ENCODE data around the gene PSMD1. TPM values are rescaled to one million over a fixed set of nuclear protein-coding genes. Genes with fewer than 3 reads are reported as not detected.

PSMD1 gene
- total RNA-seq, 1 experiment from 2014 or later, result 92.1 TPM

GRCh38 chr2:231029563-231029962 is 27.1 kb upstream of the PSMD1 start:
- H3K27ac ChIP-seq (ENCODE audit: low read length), result no peak overlapping the region
- DNase-seq, result no peak
- H3K9me3 ChIP-seq (ENCODE audit: low read length), result no peaks in the 10 kb centered on the region
- no peak overlapping the region for H3K4me2 ChIP-seq (ENCODE audit: low read depth, low read length, poor library complexity, severe bottlenecking)
- no peak overlapping the region for H2AFZ ChIP-seq (ENCODE audit: low read length)
- no peak overlapping the region for H3K4me3 ChIP-seq (ENCODE audit: low read length)
- H3K79me2 ChIP-seq (ENCODE audit: low read length), result no peaks in the 10 kb centered on the region
- H4K20me1 ChIP-seq (ENCODE audit: insufficient read depth, low read depth, low read length), result no peaks in the 10 kb centered on the region
- no peaks in the 10 kb centered on the region for H3K36me3 ChIP-seq (ENCODE audit: insufficient read depth, low read length)
- no peaks in the 10 kb centered on the region for H3K27me3 ChIP-seq (ENCODE audit: low read length)
- H3K9ac ChIP-seq (ENCODE audit: low read length), result no peak overlapping the region
- H3K4me1 ChIP-seq (ENCODE audit: low read length), result peaks cover 8% of the 10 kb centered on the region
- no peaks in the 10 kb centered on the region for H3K9me2 ChIP-seq (replicated peaks; ENCODE audit: insufficient read depth, low read length)

DNA sequence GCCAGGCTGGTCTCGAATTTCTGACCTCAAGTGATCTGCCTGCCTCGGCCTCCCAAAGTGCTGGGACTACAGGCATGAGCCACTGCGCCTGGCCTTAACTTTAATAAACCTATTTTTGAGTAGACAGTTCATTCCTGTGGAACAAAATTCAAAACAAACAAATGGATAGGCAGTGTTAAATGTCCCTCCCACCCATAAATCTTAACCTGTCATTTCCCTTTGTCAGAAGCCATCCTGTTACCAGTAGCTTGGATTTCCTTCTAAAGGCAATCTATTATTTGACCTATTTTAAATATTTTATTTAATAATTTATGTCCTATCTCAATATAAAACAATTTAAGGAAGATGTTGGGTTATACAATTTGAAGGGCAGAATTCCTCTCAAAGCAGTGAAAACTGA is 25.9 kb upstream of the PSMD1 start:
- Histone ChIP-seq H3K27me3 (ENCODE audit: low read length) (no peaks in the 10 kb centered on the region), H3K4me2 (ENCODE audit: low read depth, low read length, poor library complexity, severe bottlenecking) (no peak overlapping the region), H3K9me2 (replicated peaks; ENCODE audit: insufficient read depth, low read length) (no peaks in the 10 kb centered on the region), H3K4me1 (ENCODE audit: low read length) (peaks cover 12% of the 10 kb centered on the region), H2AFZ (ENCODE audit: low read length) (no peak overlapping the region), H3K9me3 (ENCODE audit: low read length) (no peaks in the 10 kb centered on the region), H3K36me3 (ENCODE audit: insufficient read depth, low read length) (no peaks in the 10 kb centered on the region), H3K4me3 (ENCODE audit: low read length) (no peak overlapping the region), H4K20me1 (ENCODE audit: insufficient read depth, low read depth, low read length) (no peaks in the 10 kb centered on the region), H3K79me2 (ENCODE audit: low read length) (no peaks in the 10 kb centered on the region), H3K9ac (ENCODE audit: low read length) (no peak overlapping the region), H3K27ac (ENCODE audit: low read length) (no peak overlapping the region)
- DNase-seq, result no peak

DNA sequence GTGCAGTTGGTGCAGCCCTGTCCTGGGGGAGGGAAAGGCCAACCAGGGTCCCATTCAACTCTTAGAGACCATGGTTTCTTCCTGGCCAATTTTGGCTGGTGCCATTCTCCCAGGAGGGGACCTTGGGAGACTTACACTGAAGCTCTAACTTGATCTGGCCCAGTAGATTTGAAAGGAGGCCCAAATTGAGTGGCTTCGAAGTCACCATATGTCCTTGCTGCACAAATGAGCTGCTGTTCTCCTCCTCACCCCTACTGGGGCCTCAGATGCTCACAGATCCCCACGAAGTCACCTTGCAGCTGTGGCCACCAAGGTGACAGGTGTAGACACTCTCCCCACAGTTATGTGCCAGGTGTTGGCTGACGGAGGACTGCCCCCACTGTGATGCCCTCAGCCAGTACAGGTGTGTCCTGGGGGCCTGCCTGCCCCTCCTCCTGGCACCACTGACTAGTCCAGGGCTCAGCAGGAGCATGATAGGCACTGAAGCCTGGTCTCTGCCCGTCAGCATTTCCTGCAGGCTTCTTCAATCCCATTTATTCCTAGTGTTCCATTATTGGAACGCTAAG is 24.0 kb upstream of the PSMD1 start:
- Histone ChIP-seq H3K4me3 (ENCODE audit: low read length) (no peak overlapping the region), H3K36me3 (ENCODE audit: insufficient read depth, low read length) (no peaks in the 10 kb centered on the region), H3K79me2 (ENCODE audit: low read length) (no peaks in the 10 kb centered on the region), H3K9me2 (replicated peaks; ENCODE audit: insufficient read depth, low read length) (no peaks in the 10 kb centered on the region), H3K9ac (ENCODE audit: low read length) (no peak overlapping the region), H4K20me1 (ENCODE audit: insufficient read depth, low read depth, low read length) (no peaks in the 10 kb centered on the region), H3K9me3 (ENCODE audit: low read length) (no peaks in the 10 kb centered on the region), H2AFZ (ENCODE audit: low read length) (no peak overlapping the region), H3K4me1 (ENCODE audit: low read length) (peaks cover 12% of the 10 kb centered on the region), H3K4me2 (ENCODE audit: low read depth, low read length, poor library complexity, severe bottlenecking) (no peak overlapping the region), H3K27ac (ENCODE audit: low read length) (no peak overlapping the region), H3K27me3 (ENCODE audit: low read length) (no peaks in the 10 kb centered on the region)
- DNase-seq, result no peak

DNA sequence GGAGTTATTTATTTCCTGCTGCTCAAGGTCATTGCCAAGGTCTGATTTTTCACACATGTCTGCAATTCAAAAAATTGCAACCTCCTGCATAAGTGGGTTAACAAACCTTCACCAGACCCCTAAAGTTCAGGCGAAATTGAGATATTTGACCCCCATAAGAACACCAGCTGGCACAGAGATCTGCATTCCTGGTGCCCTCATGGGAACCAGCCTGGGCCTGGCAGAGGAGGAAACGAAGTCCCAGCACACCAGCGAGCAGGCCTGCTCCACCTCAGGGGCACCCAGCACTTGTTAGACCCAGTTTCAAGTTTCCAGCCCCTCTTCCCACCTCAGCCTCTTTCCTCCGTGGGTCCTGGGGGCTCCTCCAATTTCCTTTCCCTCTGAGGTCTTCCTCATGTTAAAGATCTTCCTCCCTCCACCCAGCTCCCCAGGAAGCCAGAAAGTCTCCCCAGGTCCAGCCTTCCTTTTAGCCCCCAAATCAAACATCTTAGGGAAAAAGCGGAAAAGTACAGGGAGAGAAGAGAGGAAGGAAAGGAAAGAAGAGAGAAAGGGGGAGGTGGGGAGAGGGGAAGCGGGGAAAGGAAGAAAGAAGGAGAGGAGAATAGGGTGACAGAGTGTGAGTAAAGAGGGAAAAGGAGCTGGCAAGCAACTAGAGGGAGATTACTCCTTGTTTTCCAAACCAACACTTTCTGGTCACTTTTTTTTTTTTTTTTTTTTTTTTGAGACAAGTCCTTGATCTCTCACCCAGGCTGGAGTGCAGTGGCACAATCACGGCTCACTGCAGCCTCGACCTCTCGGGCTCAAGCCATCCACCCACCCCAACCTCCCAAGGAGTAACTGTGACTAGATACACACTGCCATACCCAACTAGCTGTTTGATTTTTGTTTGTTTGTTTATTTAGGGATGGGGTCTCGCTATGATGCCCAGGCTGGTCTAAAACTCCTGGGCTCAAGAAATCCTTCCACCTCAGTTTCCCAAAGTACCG is 23.2 kb upstream of the PSMD1 start:
- Histone ChIP-seq H3K27me3 (ENCODE audit: low read length) (no peaks in the 10 kb centered on the region), H3K9me3 (ENCODE audit: low read length) (no peaks in the 10 kb centered on the region), H2AFZ (ENCODE audit: low read length) (no peak overlapping the region), H3K27ac (ENCODE audit: low read length) (no peak overlapping the region), H3K4me1 (ENCODE audit: low read length) (peaks cover 12% of the 10 kb centered on the region), H3K9ac (ENCODE audit: low read length) (no peak overlapping the region), H3K79me2 (ENCODE audit: low read length) (no peaks in the 10 kb centered on the region), H3K36me3 (ENCODE audit: insufficient read depth, low read length) (no peaks in the 10 kb centered on the region), H3K4me2 (ENCODE audit: low read depth, low read length, poor library complexity, severe bottlenecking) (no peak overlapping the region), H3K9me2 (replicated peaks; ENCODE audit: insufficient read depth, low read length) (no peaks in the 10 kb centered on the region), H3K4me3 (ENCODE audit: low read length) (no peak overlapping the region), H4K20me1 (ENCODE audit: insufficient read depth, low read depth, low read length) (no peaks in the 10 kb centered on the region)
- no peak for DNase-seq

- no peaks in the 10 kb centered on the region for H3K27me3 ChIP-seq (ENCODE audit: low read length)
- no peaks in the 10 kb centered on the region for H3K9me2 ChIP-seq (replicated peaks; ENCODE audit: insufficient read depth, low read length)
- no peaks in the 10 kb centered on the region for H4K20me1 ChIP-seq (ENCODE audit: insufficient read depth, low read depth, low read length)
- H3K36me3 ChIP-seq (ENCODE audit: insufficient read depth, low read length), result no peaks in the 10 kb centered on the region
- no peak overlapping the region for H2AFZ ChIP-seq (ENCODE audit: low read length)
- no peak overlapping the region for H3K27ac ChIP-seq (ENCODE audit: low read length)
- H3K9ac ChIP-seq (ENCODE audit: low read length), result no peak overlapping the region
- peaks cover 12% of the 10 kb centered on the region for H3K4me1 ChIP-seq (ENCODE audit: low read length)
- no peaks in the 10 kb centered on the region for H3K9me3 ChIP-seq (ENCODE audit: low read length)
- H3K79me2 ChIP-seq (ENCODE audit: low read length), result no peaks in the 10 kb centered on the region
- H3K4me3 ChIP-seq (ENCODE audit: low read length), result no peak overlapping the region
- DNase-seq, result peak; percentile 58
- H3K4me2 ChIP-seq (ENCODE audit: low read depth, low read length, poor library complexity, severe bottlenecking), result no peak overlapping the region
Observed at GRCh38 chr2:231034291-231034882, 22.3 kb upstream of the PSMD1 start.

DNA sequence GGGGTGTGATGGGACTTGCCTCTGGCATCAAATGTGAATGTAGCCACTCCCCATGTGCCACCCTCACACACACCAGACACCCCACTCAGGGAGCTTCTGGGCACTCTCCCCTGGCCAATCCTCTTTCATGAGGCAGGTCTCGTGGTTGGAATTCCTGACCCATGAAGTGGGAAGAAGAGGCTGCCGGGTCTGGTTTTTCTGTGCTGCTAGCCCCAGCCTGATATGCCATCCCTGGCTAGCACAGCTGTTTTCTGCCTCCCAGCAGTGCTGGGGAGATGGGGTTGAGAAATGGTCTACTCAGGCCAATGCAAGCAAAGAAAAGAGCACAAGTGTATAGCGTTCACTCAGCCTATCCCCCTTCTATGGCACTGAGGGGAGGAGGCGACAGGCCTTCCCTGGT is 20.5 kb upstream of the PSMD1 start:
- H3K4me1 ChIP-seq (ENCODE audit: low read length), result peaks cover 12% of the 10 kb centered on the region
- no peak overlapping the region for H3K9ac ChIP-seq (ENCODE audit: low read length)
- no peak overlapping the region for H3K4me3 ChIP-seq (ENCODE audit: low read length)
- no peak overlapping the region for H2AFZ ChIP-seq (ENCODE audit: low read length)
- no peaks in the 10 kb centered on the region for H3K36me3 ChIP-seq (ENCODE audit: insufficient read depth, low read length)
- H3K9me3 ChIP-seq (ENCODE audit: low read length), result no peaks in the 10 kb centered on the region
- no peaks in the 10 kb centered on the region for H3K27me3 ChIP-seq (ENCODE audit: low read length)
- no peaks in the 10 kb centered on the region for H3K9me2 ChIP-seq (replicated peaks; ENCODE audit: insufficient read depth, low read length)
- no peaks in the 10 kb centered on the region for H4K20me1 ChIP-seq (ENCODE audit: insufficient read depth, low read depth, low read length)
- no peak for DNase-seq
- no peak overlapping the region for H3K27ac ChIP-seq (ENCODE audit: low read length)
- no peaks in the 10 kb centered on the region for H3K79me2 ChIP-seq (ENCODE audit: low read length)
- no peak overlapping the region for H3K4me2 ChIP-seq (ENCODE audit: low read depth, low read length, poor library complexity, severe bottlenecking)

GRCh38 chr2:231036578-231037106 is 20.0 kb upstream of the PSMD1 start:
- no peak overlapping the region for H3K9ac ChIP-seq (ENCODE audit: low read length)
- DNase-seq, result no peak
- no peak overlapping the region for H3K4me3 ChIP-seq (ENCODE audit: low read length)
- H3K4me1 ChIP-seq (ENCODE audit: low read length), result peaks cover 12% of the 10 kb centered on the region
- no peaks in the 10 kb centered on the region for H3K36me3 ChIP-seq (ENCODE audit: insufficient read depth, low read length)
- H3K4me2 ChIP-seq (ENCODE audit: low read depth, low read length, poor library complexity, severe bottlenecking), result no peak overlapping the region
- H3K9me2 ChIP-seq (replicated peaks; ENCODE audit: insufficient read depth, low read length), result no peaks in the 10 kb centered on the region
- H3K79me2 ChIP-seq (ENCODE audit: low read length), result no peaks in the 10 kb centered on the region
- no peaks in the 10 kb centered on the region for H3K9me3 ChIP-seq (ENCODE audit: low read length)
- H3K27me3 ChIP-seq (ENCODE audit: low read length), result no peaks in the 10 kb centered on the region
- H3K27ac ChIP-seq (ENCODE audit: low read length), result no peak overlapping the region
- no peaks in the 10 kb centered on the region for H4K20me1 ChIP-seq (ENCODE audit: insufficient read depth, low read depth, low read length)
- H2AFZ ChIP-seq (ENCODE audit: low read length), result no peak overlapping the region

DNA sequence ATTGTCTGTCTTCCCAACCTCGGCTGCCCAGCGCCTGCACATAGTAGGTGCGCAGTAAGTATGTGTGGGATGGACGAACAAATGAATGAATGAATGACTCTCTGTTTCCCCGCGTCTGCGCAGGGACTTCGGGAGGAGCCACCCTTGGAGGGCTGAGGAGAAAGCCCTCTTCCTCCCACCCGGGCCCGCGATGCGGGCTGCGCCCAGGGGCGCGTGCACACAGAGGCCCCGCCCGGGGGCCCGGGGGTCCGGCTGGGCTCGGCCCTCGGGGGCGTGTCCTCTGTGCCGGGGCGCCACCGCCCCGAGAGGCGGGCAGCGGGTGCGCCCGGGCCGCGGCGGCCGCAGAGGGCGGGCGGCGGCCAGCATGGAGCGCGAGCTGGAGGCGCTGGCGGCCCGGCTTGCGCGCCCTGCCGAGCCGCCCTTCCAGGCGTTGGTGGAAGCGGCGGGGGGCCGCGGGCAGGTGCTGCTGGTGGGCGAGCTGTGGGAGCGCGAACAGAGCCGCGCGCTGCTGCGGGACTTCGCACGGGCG is 19.4 kb upstream of the PSMD1 start, which contains the start of gene C2orf72:
Gene C2orf72, plus strand, starts transcription at position 322 of the 529 bp plus-strand sequence. Its CDS starts 43 bp downstream, at position 365.
- Histone ChIP-seq H3K27ac (ENCODE audit: low read length) (no peak within 1 kb of the TSS), H3K4me1 (ENCODE audit: low read length) (peaks cover 12% of the 10 kb centered on the region), H3K4me3 (ENCODE audit: low read length) (no peak within 1 kb of the TSS), H4K20me1 (ENCODE audit: insufficient read depth, low read depth, low read length) (no peaks in the 10 kb centered on the region), H3K79me2 (ENCODE audit: low read length) (no peaks in the 10 kb centered on the region), H3K9ac (ENCODE audit: low read length) (no peak within 1 kb of the TSS), H3K27me3 (ENCODE audit: low read length) (no peaks in the 10 kb centered on the region), H3K9me3 (ENCODE audit: low read length) (no peaks in the 10 kb centered on the region), H3K9me2 (replicated peaks; ENCODE audit: insufficient read depth, low read length) (no peaks in the 10 kb centered on the region), H3K36me3 (ENCODE audit: insufficient read depth, low read length) (no peaks in the 10 kb centered on the region), H2AFZ (ENCODE audit: low read length) (no peak within 1 kb of the TSS), H3K4me2 (ENCODE audit: low read depth, low read length, poor library complexity, severe bottlenecking) (no peak within 1 kb of the TSS)
- DNase-seq, result no peak
